ENCODE data around the gene STXBP4.

Gene STXBP4

DNA sequence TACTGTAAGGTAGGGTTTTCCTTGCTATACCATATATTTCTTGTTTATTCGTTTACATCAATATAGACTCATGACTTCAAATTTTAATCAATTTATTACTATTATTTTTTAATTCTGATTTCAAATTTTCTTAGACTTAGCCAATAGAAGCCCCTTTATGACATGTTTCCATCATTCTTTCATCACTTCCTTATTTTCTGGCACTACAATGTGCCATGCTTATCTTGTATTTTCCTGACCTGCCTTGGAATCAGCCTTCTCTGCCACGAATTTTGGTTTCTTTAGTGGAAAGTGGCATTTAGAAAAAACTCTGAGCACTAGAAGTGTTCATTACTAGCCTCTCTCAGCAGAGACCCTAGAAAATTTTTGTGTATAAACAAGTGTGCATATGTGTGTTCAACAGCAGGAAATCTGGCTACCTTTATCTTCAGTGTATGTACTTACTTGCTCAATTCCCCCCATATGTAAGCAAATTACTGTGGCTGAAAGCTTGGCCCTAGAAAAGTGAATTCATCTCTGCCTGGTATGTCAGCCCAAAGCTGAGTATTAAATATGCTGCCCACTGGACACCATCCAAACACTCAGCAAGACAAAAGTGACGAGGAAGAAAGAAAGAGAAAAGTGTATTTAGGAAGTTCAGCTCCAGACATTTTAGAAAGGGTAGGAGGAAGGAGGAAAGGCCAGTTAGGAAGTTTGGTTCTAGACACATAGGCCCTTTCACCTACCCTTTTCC lies 4.0 kb downstream of the STXBP4 start:
- DNase-seq: no peak

GRCh38 chr17:54974759-54975158 lies 6.2 kb downstream of the STXBP4 start:
- no peak for DNase-seq

GRCh38 chr17:54976316-54976715 lies 7.8 kb downstream of the STXBP4 start:
- DNase-seq: no peak

GRCh38 chr17:54977744-54978143 lies 9.2 kb downstream of the STXBP4 start:
- DNase-seq: no peak

GRCh38 chr17:54979657-54980056 lies 11.1 kb downstream of the STXBP4 start:
- DNase-seq: no peak

GRCh38 chr17:54980375-54980774 lies 11.8 kb downstream of the STXBP4 start:
- DNase-seq: no peak

GRCh38 chr17:54982399-54982798 lies 13.8 kb downstream of the STXBP4 start:
- DNase-seq: no peak

GRCh38 chr17:54983260-54983659 lies 14.7 kb downstream of the STXBP4 start:
- no peak for DNase-seq

GRCh38 chr17:54985476-54985875 lies 16.9 kb downstream of the STXBP4 start:
- no peak for DNase-seq

GRCh38 chr17:54990118-54990517 lies 21.6 kb downstream of the STXBP4 start:
- no peak for DNase-seq

GRCh38 chr17:54991567-54991966 lies 23.0 kb downstream of the STXBP4 start:
- DNase-seq: no peak

GRCh38 chr17:54992797-54993639 lies 24.5 kb downstream of the STXBP4 start:
- DNase-seq: peak; percentile 27 to 65

DNA sequence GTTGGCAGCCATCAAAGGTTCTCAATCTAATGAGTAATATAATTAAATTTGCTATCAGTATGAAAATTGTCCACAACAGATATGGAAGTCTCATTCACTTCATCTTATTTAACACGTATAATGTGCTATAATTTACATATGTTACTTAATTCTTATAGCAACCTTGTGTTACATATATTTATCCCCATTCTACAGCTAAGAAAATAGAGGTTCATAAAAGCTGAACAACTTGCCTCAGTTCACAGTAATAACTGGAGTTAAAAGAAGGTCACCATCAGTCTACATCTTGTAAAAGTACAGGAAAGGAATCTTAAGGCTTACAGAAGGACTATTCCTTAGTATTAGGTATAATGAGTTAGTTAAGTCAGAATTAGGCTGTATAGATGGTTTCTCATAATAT lies 27.9 kb downstream of the STXBP4 start:
- DNase-seq: no peak

- DNase-seq: no peak
Observed at GRCh38 chr17:55002458-55002857, 33.9 kb downstream of the STXBP4 start.

DNA sequence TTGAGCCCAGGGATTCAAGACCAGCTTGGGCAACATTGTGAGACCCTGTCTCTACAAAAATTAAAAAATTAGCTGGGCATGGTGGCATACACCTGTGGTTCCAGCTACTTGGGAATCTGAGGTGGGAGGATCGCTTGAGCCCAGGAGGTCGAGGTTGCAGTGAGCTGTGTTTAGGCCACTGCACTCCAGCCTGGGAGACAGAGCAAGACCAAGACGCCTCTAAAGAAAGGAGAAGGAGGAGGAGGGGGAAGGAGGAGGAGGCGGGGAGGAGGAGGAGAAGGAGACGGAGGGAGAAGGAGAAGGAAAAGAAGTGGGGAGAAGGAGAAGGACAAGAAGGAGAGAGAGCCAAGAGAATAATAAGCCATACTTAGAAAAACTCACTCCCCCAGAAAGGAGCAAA lies 35.9 kb downstream of the STXBP4 start:
- DNase-seq: no peak

DNA sequence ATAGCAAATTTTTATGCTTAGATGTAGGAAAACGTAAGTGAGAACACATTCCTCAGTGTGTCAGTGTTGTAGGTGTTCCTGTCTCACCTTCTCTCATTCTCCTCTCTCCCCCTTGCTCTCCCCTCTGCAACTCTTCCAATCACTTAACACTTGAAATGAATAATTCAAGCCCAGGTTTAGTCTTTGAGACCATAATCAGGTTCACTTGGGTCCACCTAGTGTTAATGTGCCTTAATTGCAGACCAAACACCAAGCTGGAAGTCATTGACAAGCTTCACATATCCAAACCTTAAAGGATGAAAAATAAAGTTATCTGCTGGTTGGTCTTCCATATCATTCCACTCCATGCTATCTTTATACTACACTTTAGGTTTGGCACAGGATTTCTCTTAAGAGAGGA lies 37.0 kb downstream of the STXBP4 start:
- peak in 1 of 2 experiments; percentile 8 for DNase-seq

GRCh38 chr17:55023626-55024025 lies 55.1 kb downstream of the STXBP4 start:
- no peak for DNase-seq

DNA sequence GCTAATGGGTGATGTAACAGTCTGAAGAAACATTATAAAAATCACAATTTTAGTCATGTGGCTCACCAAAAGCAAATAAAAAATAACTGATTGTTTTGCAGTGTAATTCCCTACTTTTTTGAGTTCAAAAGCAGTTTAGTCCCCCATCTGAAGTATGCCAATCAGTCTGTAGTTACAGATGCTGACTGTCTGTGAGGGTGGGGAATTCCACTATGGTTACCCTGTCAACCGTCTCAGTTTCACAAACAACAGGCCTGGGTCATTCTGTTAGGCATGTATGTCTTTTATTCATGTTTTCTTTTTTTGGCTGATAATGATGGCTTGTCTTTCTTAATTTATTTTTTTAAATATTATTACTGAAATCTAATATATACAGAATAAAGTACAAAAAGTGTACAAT lies 69.3 kb downstream of the STXBP4 start:
- no peak for DNase-seq

GRCh38 chr17:55038291-55038690 lies 69.7 kb downstream of the STXBP4 start:
- DNase-seq: no peak

GRCh38 chr17:55040611-55041010 lies 72.0 kb downstream of the STXBP4 start:
- DNase-seq: no peak

DNA sequence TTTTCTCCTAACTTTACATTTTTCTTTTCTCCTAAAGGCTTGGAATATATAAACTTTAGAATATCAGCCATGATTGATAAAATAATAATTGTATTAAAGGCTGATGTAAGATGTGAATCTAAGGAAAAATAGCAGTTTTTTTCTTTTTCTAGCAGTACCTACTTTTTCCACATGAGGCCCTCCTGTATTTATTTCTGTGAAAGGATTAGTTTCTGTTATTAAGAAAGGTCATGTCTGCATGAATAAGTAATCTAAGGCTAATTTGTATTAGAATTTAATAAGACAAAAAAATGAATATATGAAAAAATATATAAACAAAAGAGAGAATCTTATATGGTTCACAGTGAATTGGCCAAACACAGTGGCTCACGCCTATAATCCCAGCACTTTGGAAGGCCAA lies 85.3 kb downstream of the STXBP4 start:
- peak; percentile 6 to 11 for DNase-seq

DNA sequence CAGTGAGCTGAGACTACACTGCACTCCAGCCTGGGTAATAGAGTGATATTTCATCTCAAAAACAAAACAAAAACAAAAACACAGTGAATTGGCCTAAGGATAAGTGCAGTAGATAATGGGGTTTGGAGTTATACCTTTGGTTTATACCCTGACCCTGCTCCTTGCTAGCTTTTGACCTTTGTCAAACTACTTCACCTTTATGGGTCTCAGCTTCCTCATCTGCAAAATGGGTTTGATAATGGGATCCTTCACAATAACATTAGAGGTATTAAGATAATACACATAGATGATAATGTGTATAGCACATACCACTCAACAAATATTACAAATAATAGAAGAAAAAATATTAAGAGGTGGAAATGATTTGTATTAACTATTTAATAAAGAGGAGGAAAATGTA lies 85.9 kb downstream of the STXBP4 start:
- DNase-seq: no peak

DNA sequence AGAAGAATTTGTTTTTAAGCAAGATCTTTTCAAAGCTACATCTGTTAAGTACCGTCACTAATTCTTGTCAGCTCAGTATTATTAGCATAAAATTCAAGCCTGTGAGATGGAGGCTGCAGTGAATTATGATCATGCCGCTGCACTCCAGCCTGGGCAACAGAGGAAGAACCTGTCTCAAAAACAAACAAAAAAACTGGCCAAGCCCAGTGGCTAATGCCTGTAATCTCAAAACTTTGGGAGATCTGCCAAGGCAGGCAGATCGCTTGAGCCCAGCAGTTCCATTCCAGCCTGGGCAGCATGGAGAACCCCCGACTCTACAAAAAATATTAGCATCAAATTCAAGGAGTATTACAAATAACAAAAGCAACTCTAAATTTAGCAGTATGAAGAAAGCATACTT lies 88.0 kb downstream of the STXBP4 start:
- DNase-seq: peak; percentile 21 to 86

DNA sequence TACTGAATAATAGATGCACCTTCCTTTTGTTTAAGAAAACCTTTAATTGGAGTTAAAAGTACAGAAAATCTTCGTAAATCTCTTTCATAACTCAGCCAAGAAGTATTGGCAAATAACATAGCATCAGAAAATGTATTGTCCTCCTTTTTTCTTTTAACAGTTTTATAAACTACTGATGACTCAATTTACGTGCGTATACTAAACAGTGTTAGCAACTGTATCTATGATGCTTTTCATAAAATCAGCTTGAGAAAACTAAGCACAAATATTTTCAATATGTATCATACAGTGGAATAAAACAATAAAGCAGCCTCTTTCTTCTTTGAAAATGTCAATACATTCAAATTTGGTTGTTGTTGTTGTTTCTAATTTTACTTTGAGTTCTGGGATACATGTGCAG lies 88.6 kb downstream of the STXBP4 start:
- no peak for DNase-seq

All from NCI-H446 (cell line).